HG03045 (cell line): ENCODE data around the gene LARP4B.

Experiments used
- ATAC-seq: cut with Tn5 transposase; IDR thresholded peaks from one replicate; pipeline ENCODE4 v1.9.1; 2021; ENCODE audit warnings: mild to moderate bottlenecking, moderate library complexity; ENCODE audit not compliant: unreplicated experiment

Gene LARP4B

DNA sequence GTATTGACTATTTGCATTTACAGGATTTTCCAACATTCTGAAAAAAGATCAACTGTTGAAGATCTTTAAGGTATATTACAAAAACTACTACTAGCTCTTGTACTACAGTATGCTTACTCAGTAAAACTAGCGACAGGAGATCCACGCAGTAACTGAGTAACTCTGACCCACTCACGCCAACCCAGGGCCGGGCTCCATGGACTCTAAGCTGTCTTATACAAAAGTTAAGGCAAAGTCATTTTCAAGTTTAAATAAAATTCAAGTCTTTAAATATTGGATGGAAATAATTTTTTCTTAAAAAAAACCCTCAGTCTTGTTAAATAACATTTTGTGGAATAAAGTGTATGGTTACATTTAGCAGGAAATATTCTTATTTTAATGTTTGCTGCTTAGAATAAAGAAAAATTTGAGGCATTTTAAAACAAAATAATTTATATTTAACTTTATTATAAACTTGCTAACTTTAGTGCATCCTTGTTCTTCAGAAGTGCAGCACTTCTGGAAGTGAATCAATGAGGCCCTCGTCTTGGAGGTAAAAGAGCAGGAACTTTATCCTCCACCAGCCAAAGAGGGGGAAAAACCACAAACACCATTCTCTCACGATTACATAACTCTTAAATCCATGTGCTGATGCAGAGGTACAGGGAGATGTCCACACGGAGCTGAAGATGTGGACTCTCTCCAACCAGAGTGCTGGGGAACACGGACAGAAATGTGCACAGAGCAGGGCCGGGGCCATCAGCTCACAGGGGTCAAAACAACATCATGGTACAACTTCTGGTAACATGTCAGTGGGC lies 119.9 kb downstream of the LARP4B start:
- no peak for ATAC-seq

DNA sequence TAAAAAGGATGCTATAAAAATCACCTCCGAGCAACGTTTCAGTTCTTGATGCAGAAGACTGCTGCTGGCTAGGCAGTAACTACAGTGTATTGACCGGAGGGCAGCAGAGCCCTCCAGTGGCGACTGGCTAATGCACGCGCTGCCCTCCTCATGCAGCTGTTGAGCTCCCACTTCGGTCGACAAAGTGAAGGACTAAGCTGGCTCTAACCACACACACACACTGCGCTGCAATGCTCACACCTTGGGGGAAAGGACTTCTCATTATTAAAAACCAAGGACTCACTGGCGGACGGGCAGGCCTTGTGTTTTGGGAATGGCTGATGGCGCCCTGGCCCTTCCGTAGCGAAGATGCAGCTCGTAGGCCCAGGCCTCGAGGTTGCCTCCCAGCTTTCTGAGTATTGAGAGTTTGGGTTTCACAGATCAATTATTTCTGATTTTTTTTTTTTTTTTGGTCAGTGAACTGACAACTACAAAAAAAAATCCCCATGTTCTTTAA lies 121.1 kb downstream of the LARP4B start:
- ATAC-seq: no peak

DNA sequence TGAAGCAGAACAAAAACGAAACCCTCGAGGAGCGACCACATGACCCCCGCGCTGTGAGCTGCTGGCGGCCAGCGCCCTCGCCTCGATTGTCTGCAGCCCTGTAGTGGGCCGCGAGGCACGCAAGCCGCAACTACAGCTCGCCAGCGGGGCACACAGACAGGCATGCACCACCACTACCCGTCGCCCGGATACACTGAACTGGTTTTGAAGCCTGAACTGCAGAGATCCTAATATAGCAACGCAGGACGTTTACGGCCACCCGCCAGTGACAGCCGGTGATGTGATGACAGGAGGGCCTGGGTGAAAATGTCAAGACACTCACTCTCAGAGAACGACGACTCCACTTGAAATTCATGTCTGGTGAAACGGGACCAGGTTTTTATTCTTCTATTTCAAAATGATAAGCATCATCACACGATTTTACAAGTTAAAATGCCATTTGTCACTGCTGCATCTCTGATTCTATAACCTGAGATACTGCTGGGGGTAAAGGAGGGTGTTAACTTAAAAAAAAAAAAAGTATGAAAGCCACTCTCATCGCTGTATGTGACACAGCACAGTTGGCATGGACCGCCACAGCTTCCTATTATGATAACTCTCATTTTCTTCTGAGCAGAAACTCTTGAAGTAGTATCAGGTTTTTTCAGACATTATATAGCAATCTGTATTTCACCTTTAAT lies 121.7 kb downstream of the LARP4B start:
- no peak for ATAC-seq

GRCh38 chr10:807958-808353 lies 123.5 kb downstream of the LARP4B start:
- ATAC-seq: no peak

- ATAC-seq: no peak
Measured at GRCh38 chr10:807163-807957, 124.1 kb downstream of the LARP4B start.

DNA sequence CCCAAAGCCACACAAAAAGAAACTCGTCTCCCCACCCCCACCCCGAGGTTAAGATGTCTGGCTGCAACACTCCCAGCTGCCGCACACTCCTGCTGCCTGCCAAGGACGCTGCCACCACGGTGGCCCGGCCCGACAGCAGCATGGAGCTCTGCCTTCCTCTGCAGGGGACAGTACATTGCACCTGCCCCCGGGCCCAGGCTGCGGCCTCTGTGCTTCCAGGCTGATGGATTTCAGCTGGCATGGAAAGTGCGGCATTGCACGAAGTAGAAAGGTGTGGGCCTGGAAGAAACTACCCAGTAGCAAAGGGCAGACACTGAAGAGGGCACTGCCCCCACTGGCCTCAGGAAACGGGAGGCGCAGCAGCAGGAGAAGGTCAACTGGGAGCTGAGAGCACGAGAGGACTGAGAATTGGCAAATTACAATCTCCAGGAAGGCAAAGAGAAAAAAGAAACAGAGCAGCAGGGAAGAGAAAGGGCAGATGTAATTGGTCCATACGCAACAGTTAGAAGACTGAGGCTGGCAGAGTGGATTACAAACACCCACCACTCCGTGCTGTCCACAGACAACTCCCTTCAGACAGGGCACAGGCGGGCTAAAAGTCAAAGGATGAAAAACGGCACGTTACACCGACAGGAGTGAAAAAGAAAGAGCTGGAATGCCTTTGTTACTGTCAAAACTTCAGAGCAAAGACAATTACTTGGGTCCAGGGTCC lies 124.9 kb downstream of the LARP4B start:
- no peak for ATAC-seq

- no peak for ATAC-seq
Measured at GRCh38 chr10:805620-806305, 125.7 kb downstream of the LARP4B start.

GRCh38 chr10:804787-805619 lies 126.5 kb downstream of the LARP4B start:
- no peak for ATAC-seq

GRCh38 chr10:804191-804781 lies 127.2 kb downstream of the LARP4B start:
- no peak for ATAC-seq

- ATAC-seq: no peak
Measured at GRCh38 chr10:803041-803741, 128.3 kb downstream of the LARP4B start.

- no peak for ATAC-seq
Measured at GRCh38 chr10:802506-802905, 129.0 kb downstream of the LARP4B start.

DNA sequence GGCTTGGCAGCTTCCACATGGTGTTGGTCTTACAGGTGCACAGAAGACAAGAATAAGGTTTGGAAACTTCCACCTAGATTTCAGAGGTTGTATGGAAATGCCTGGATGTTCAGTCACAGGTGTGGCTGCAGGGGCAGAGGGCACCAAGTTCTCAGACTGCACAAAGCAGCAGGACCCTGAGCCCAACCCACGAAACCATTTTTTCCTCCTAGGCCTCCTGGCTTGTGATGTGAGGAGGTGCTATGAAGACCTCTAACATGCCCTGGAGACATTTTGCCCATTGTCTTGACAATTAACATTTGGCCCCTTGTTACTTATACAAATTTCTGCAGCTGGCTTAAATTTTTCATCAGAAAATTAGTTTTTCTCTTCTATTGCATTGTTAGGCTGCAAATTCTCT lies 134.3 kb downstream of the LARP4B start:
- ATAC-seq: no peak

GRCh38 chr10:796233-796632 lies 135.3 kb downstream of the LARP4B start:
- no peak for ATAC-seq

GRCh38 chr10:794382-794956 lies 137.0 kb downstream of the LARP4B start:
- no peak for ATAC-seq

DNA sequence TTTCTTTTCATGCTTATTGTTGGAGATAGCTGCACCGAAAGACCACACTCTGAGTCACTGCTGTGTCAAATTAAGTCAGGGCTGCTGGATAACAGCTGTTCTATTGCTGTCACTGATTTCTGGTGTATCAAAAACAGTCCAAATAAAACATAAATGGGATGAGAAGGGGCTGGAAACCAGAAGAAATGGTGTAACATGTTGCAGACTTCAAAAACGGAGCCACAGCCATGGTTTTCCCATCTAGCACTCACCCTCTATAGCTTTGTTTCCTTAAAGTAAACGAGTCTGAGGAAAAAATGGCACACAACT lies 138.8 kb downstream of the LARP4B start:
- ATAC-seq: no peak

DNA sequence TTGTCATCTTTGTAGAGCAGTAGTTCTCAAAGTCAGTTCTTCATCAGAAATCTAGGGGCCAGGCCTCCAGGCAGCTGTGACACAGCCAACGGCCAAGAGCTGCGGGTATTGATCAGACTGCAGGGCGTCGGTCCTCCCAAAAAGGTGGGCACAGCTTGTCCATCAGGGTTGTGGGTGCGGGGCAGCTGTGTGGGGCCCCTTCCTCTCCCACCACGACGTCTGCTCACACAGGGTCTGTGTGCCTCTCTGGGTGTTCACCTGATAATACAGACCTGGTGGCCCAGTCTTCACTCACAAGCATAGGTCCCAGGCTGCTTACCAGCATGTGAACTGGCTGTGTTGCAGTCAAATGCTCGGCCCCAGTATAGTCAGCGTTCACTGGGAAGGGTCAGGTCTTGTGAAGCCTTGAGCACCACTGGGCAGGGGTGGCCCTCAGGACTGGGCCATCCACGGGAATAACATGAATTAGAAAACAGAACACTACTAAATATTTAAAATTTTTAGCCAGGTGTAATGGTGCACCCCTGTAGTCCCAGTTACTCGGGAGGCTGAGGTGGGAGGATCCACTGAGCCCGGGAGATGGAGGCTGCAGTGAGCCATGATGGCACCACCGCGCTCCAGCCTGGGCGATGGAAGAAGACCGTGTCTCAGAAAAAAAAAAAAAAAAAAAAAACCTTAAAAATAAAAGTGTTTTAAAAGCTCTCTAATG lies 139.3 kb downstream of the LARP4B start:
- ATAC-seq: no peak

DNA sequence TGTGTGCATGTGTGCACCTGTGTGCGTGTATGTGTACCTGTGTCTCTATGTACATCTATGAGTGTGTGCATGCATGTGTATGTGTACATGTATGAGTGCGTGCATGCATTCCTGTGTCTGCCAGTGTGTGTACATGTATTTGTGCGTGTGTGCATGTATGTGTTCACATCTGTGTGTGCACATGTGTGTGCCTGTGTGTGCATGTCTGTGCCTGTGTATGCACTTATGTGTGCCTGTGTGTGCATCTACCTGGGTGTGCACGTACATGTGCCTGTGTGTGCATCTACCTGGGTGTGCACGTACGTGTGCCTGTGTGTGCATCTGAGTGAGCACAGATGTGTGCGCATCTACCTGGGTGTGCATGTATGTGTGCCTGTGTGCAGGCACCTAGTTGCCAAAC lies 139.9 kb downstream of the LARP4B start:
- ATAC-seq: no peak
